ENCODE measurements around the gene CDH23.

DNA sequence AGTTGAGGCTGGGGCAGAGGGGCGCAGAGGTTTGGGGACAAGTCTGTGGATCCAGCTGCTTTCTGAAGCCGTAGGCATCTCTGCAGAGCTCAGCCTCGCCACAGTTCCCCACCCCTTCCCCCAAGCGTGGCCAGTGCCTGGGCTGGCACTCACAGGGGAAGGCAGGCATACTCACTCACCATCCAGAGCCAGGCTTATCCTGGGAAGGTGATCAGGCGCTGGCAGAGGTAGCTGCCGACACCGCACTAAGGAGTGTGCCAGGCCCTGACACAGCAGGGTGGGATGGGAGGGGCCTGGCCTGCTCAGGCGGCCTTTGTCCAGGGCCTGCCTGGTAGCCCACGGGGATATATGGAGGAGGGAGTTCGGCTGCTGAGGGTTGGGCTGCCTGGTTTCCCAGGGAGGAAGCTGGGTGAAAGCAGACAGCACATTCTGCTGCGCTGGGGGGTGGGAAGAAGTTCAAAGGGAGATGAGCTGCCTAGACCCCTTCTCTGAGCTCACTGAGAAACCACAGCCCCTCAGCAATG is 360.7 kb downstream of the CDH23 start:
- no peak for TF ChIP-seq SUZ12 (IDR thresholded peaks at IDR 0.05; ENCODE audit: extremely low read depth, insufficient read depth, insufficient read length)
- no peak for TF ChIP-seq ZNF274 (IDR thresholded peaks at IDR 0.05; ENCODE audit: low read depth, low read length)
- no peak for TF ChIP-seq YY1 (IDR thresholded peaks at IDR 0.05; ENCODE audit: insufficient read depth, insufficient read length)

All from NT2/D1 (cell line).